Vagina (tissue), 2 donors: Measurements from ENCODE around the gene DBNDD1.

Experiments used
- POLR2A ChIP-seq, 2 donors: fragments of 450-650 bp; IDR thresholded peaks; one replicate each; pipeline ENCODE4 v1.6.1; 2017; ENCODE audit warnings: antibody characterized with exemption in 2 of 2, mild to moderate bottlenecking in 2 of 2, moderate library complexity in 2 of 2
- POLR2AphosphoS5 ChIP-seq, 2 donors: sonication (generic); formaldehyde crosslinking; IDR thresholded peaks; one replicate each; pipeline ENCODE4 v1.9.0; 2017; ENCODE audit warnings: antibody characterized with exemption in 2 of 2, mild to moderate bottlenecking in 2 of 2, low read depth in 1 of 2; ENCODE audit not compliant: insufficient read depth in 1 of 2
- TF ChIP-seq, protein P1 (sequence below), 3 experiments: fragments of 450-650 bp in 2 of 3; fragments of 200-600 bp in 1 of 3; sonication (generic) in 1 of 3; IDR thresholded peaks; one replicate each; pipeline ENCODE4 v1.5.1; 2017 to 2019; ENCODE audit warnings: antibody characterized with exemption in 3 of 3, mild to moderate bottlenecking in 2 of 3, moderate library complexity in 2 of 3

- TF ChIP-seq POLR2A (IDR thresholded peaks at IDR 0.05) (no peak), POLR2AphosphoS5 (IDR thresholded peaks at IDR 0.05; ENCODE audit: insufficient read depth in 1 of 2, low read depth in 1 of 2) (no peak)
- TF ChIP-seq, protein P1, sequence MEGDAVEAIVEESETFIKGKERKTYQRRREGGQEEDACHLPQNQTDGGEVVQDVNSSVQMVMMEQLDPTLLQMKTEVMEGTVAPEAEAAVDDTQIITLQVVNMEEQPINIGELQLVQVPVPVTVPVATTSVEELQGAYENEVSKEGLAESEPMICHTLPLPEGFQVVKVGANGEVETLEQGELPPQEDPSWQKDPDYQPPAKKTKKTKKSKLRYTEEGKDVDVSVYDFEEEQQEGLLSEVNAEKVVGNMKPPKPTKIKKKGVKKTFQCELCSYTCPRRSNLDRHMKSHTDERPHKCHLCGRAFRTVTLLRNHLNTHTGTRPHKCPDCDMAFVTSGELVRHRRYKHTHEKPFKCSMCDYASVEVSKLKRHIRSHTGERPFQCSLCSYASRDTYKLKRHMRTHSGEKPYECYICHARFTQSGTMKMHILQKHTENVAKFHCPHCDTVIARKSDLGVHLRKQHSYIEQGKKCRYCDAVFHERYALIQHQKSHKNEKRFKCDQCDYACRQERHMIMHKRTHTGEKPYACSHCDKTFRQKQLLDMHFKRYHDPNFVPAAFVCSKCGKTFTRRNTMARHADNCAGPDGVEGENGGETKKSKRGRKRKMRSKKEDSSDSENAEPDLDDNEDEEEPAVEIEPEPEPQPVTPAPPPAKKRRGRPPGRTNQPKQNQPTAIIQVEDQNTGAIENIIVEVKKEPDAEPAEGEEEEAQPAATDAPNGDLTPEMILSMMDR (IDR thresholded peaks at IDR 0.05) = no peak
These were observed 3.5 kb downstream of the DBNDD1 start for GRCh38 chr16:90015586-90016338.
